GM23248 (cell line): ENCODE results near the gene HASPIN. TPM values are rescaled to one million over a fixed set of nuclear protein-coding genes. Genes with fewer than 3 reads are reported as not detected.
A peak's percentile ranks its signal among the peaks of the same experiment; 100 is the strongest.

ENCODE experiments used
- DNase-seq: peaks from one replicate; pipeline ENCODE4 v3.0.0-alpha.2; 2015
- H2AFZ ChIP-seq: fragments of 200-600 bp; sonication (generic); 2 replicates; pipeline ENCODE4 v1.6.1; 2016; ENCODE audit warnings: antibody characterized with exemption
- H3F3A ChIP-seq: fragments of 200-600 bp; sonication (generic); 2 replicates; pipeline ENCODE4 v1.6.1; 2016; ENCODE audit warnings: mild to moderate bottlenecking, antibody characterized with exemption, mixed run types; ENCODE audit not compliant: insufficient read depth
- H3K27ac ChIP-seq: fragments of 200-600 bp; sonication (generic); 2 replicates; pipeline ENCODE4 v1.5.1; 2016; ENCODE audit warnings: mild to moderate bottlenecking
- H3K27me3 ChIP-seq: fragments of 200-600 bp; sonication (generic); replicated peaks from 2 replicates; pipeline ENCODE4 v1.6.1; 2016; ENCODE audit warnings: mild to moderate bottlenecking; ENCODE audit not compliant: insufficient read depth
- H3K36me3 ChIP-seq: fragments of 200-600 bp; sonication (generic); 2 replicates; pipeline ENCODE4 v1.6.1; 2016; ENCODE audit warnings: low read depth, mild to moderate bottlenecking
- H3K4me1 ChIP-seq: fragments of 200-600 bp; sonication (generic); 2 replicates; pipeline ENCODE4 v1.6.1; 2016; ENCODE audit warnings: mild to moderate bottlenecking; ENCODE audit not compliant: insufficient read depth
- H3K4me2 ChIP-seq: fragments of 200-600 bp; sonication (generic); one replicate; pipeline ENCODE4 v1.6.1; 2016; ENCODE audit warnings: mild to moderate bottlenecking; ENCODE audit not compliant: unreplicated experiment
- H3K4me3 ChIP-seq: fragments of 200-600 bp; sonication (generic); 2 replicates; pipeline ENCODE4 v1.5.1; 2016; ENCODE audit warnings: mild to moderate bottlenecking
- H3K79me2 ChIP-seq: fragments of 200-600 bp; sonication (generic); 2 replicates; pipeline ENCODE4 v1.6.1; 2016; ENCODE audit warnings: mild to moderate bottlenecking; ENCODE audit not compliant: insufficient read depth
- H3K9ac ChIP-seq: fragments of 200-600 bp; sonication (generic); 2 replicates; pipeline ENCODE4 v1.6.1; 2016; ENCODE audit warnings: mild to moderate bottlenecking
- H3K9me2 ChIP-seq: fragments of 200-600 bp; sonication (generic); 2 replicates; pipeline ENCODE4 v1.6.1; 2016; ENCODE audit warnings: mixed run types, mild to moderate bottlenecking, moderate library complexity; ENCODE audit not compliant: insufficient read depth
- H3K9me3 ChIP-seq: fragments of 200-600 bp; sonication (generic); one replicate; pipeline ENCODE4 v1.6.1; 2017; ENCODE audit warnings: low read depth
- H4K20me1 ChIP-seq: fragments of 200-600 bp; sonication (generic); 2 replicates; pipeline ENCODE4 v1.6.0; 2016; ENCODE audit not compliant: insufficient read depth
- EZH2 ChIP-seq: fragments of 200-600 bp; sonication (generic); IDR thresholded peaks from 2 replicates; pipeline ENCODE4 v1.6.1; 2018; ENCODE audit warnings: antibody characterized with exemption, mild to moderate bottlenecking; ENCODE audit not compliant: insufficient read depth, poor library complexity, severe bottlenecking
- EZH2phosphoT487 ChIP-seq: fragments of 200-600 bp; sonication (generic); IDR thresholded peaks from 2 replicates; pipeline ENCODE4 v1.6.1; 2018; ENCODE audit warnings: antibody characterized with exemption, moderate library complexity, mild to moderate bottlenecking, low read depth; ENCODE audit not compliant: insufficient read depth
- WGBS, 2 experiments: methylation state at CpG; one replicate each; pipeline ENCODE4 v1.1.6; 2015 to 2017; ENCODE audit warnings: low lambda C conversion rate in 2 of 2, low coverage in 1 of 2; ENCODE audit errors: missing lambda C conversion rate in 2 of 2; 5-methylcytosine and 5-hydroxymethylcytosine counted together
- in situ Hi-C: fragments of 300-500 bp; cut with MboI; formaldehyde crosslinking; loops from 2 replicates; pipeline ENCODE4 v1.15.0; 2020
- polyA plus RNA-seq: library from polyadenylated mRNA; unstranded; fragments of >200 nt; fragmentation: Nextera tagmentation; extraction: Ambion mirVana; gene quantifications from 2 replicates; pipeline ENCODE4 v1.2.1, GENCODE V29; 2016
- total RNA-seq: library from RNA; depleted of rRNA; stranded (reverse); fragments of >200 nt; shearing (Covaris generic); gene quantifications from 2 replicates; pipeline ENCODE4 v1.2.3, GENCODE V29; 2014

The HASPIN gene
- total and polyA plus RNA-seq, 2 experiments from 2014 or later = 1.4 to 1.9 TPM

DNA sequence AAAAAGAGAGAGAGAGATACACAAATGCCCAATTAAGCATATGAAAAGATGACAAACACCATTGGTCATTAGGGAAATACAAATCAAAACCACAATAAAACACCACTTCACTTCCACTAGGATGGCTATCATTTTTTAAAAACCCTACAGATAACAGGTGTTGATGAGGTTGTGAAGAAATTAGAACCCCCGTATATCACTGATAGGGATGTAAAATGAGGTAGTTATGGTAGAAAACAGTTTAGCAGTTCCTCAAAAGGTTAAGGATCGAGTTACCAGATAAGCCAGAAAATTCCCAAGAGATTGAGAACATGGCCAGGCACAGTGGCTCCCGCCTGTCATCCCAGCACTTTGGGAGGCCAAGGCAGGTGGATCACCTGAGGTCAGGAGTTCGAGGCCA is 30.6 kb upstream of the HASPIN start:
- H3K9me2 ChIP-seq = no peaks in the 10 kb centered on the region
- no peak for DNase-seq
- in situ Hi-C loops = no loop called here
- no peak overlapping the region for H3K27ac ChIP-seq
- WGBS, 2 experiments = 82 to 96% methylated on average over 4 of the region's 4 CpGs
- no peaks in the 10 kb centered on the region for H3K79me2 ChIP-seq
- no peaks in the 10 kb centered on the region for H4K20me1 ChIP-seq
- no peak overlapping the region for H2AFZ ChIP-seq
- H3K4me3 ChIP-seq = no peak overlapping the region
- H3K4me2 ChIP-seq = no peak overlapping the region
- no peaks in the 10 kb centered on the region for H3K9me3 ChIP-seq
- H3K9ac ChIP-seq = no peak overlapping the region
- TF ChIP-seq EZH2 (no peak), EZH2phosphoT487 (no peak)
- H3K27me3 ChIP-seq = no peaks in the 10 kb centered on the region
- peaks cover 10% of the 10 kb centered on the region; the same call in 1 of the 2 replicates for H3K4me1 ChIP-seq
- H3F3A ChIP-seq = peaks cover 4% of the 10 kb centered on the region; the same call in 1 of the 2 replicates
- H3K36me3 ChIP-seq = no peaks in the 10 kb centered on the region

DNA sequence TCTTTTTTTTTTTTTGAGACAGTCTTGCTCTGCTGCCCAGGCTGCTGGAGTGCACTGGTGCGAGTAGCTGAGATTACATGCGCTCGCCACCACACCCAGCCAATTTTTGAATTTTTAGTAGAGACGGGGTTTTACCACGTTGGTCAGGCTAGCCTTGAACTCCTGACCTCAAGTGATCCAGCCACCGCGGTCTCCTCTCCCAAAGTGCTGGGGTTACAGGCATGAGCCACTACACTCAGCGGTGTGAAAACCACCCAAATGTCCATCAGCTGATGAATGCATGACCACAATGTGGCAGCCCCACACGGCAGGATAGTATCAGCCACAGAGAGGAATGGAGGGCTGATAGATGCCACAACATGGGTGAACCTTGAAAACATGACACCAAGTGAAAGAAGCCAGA is 29.9 kb upstream of the HASPIN start:
- 84 to 85% methylated on average over 9 of the region's 9 CpGs for WGBS, 2 experiments
- Histone ChIP-seq H3K9ac (no peak overlapping the region), H3K4me2 (no peak overlapping the region), H3K27ac (no peak overlapping the region), H3K79me2 (no peaks in the 10 kb centered on the region), H3K36me3 (no peaks in the 10 kb centered on the region), H2AFZ (no peak overlapping the region), H3K9me2 (no peaks in the 10 kb centered on the region), H4K20me1 (no peaks in the 10 kb centered on the region), H3K27me3 (no peaks in the 10 kb centered on the region), H3K9me3 (no peaks in the 10 kb centered on the region), H3K4me1 (peaks cover 10% of the 10 kb centered on the region; the same call in 1 of the 2 replicates), H3K4me3 (no peak overlapping the region), H3F3A (peaks cover 4% of the 10 kb centered on the region; the same call in 1 of the 2 replicates)
- no peak for DNase-seq
- in situ Hi-C loops = no loop called here
- no peak for TF ChIP-seq EZH2
- TF ChIP-seq EZH2phosphoT487 = no peak

DNA sequence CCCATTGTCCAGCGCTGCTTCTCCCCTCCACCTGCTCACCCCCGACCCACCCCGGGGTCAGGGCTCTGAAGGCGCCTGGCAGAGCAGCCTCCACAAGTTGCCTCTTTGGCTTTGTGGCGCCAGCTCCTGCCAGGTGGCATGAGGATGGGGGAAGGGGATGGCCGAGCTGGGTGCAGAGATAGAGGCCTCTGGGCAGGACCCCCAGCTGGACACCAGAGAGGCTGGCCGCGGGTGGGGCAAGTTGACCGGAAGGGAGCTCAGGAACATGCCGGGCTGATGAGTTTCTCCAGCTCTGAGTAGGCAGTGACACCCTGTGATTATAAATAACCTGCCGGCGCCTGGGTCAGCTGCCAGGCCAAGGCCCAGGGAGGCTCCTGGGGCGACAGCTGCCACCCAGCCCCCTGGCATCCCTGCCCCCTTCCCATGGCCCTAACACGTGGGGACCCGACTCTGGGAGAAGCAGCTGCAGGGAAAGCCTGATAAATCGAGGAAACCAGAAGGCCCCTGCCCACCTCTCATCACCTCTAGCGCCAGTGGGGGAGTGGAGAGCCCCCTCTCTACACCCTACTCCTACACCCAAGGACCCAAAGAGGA is 28.5 kb upstream of the HASPIN start:
- TF ChIP-seq EZH2phosphoT487 (no peak), EZH2 (no peak)
- in situ Hi-C loops = no loop called here
- Histone ChIP-seq H3K27me3 (no peaks in the 10 kb centered on the region), H3K4me1 (peaks cover 10% of the 10 kb centered on the region; the same call in 1 of the 2 replicates), H3K36me3 (no peaks in the 10 kb centered on the region), H3K9ac (no peak overlapping the region), H3K79me2 (no peaks in the 10 kb centered on the region), H3K9me2 (no peaks in the 10 kb centered on the region), H3K27ac (no peak overlapping the region), H4K20me1 (no peaks in the 10 kb centered on the region), H3K4me2 (peak overlapping the region; percentile 87), H3K4me3 (peak overlapping the region; percentile 72), H3K9me3 (no peaks in the 10 kb centered on the region), H2AFZ (peak overlapping the region; percentile 81), H3F3A (peaks cover 4% of the 10 kb centered on the region; the same call in 1 of the 2 replicates)
- whole genome bisulfite sequencing, 2 experiments = 2 to 7% methylated on average over 9 to 17 of the region's 17 CpGs
- peak; percentile 50 for DNase-seq

DNA sequence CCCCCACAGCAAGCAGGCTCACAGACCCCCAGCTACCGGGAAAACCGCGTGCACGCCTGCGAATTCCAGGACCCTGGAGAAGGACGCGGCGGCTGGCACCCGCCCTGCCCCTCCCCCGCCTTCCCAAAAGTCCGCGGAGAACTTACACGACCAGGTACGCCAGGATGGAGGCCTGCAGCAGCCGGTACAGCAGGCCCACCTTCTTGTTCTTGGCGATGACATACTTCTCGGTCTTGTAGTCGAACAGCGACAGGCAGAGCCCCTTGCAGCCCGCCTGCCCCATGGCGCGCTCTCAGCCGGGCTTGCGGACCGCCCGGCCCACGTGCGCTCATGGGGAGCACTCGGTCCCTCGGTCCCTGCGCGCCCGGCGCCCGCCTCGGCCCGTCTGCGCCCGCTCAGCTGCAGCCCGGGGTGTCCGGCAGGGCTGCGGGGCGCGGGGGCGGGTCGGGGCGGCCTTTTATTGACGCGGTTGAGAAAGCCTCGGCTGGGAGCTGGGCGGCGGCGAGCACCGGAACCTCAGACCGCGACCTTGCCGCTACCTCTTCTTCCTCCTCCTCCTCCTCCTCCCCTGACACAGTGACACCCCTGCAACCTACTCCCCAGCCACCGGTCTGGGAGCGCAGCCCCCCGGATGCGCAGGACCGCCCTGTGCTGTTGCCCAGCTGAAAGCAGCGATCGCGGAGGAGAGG is 27.8 kb upstream of the HASPIN start, which contains the start of gene P2RX5:
Gene P2RX5 (minus strand): TSS at position 433 of the 689 bp plus-strand sequence. CDS start 150 bp downstream, at position 283.
- H3K27ac ChIP-seq = no peak within 1 kb of the TSS
- peak within 1 kb of the TSS; percentile 72 for H3K4me3 ChIP-seq
- peaks cover 10% of the 10 kb centered on the region; the same call in 1 of the 2 replicates for H3K4me1 ChIP-seq
- TF ChIP-seq EZH2phosphoT487 (no peak), EZH2 (no peak)
- no peaks in the 10 kb centered on the region for H3K27me3 ChIP-seq
- no peak within 1 kb of the TSS for H3K9ac ChIP-seq
- in situ Hi-C loops = no loop called here
- peak; percentile 54 for DNase-seq
- H3K79me2 ChIP-seq = no peaks in the 10 kb centered on the region
- 1 to 3% methylated on average over 49 to 65 of the region's 65 CpGs for WGBS, 2 experiments
- H3K9me2 ChIP-seq = no peaks in the 10 kb centered on the region
- peak within 1 kb of the TSS; percentile 87 for H3K4me2 ChIP-seq
- H2AFZ ChIP-seq = peak within 1 kb of the TSS; percentile 81
- no peaks in the 10 kb centered on the region for H4K20me1 ChIP-seq
- H3K36me3 ChIP-seq = no peaks in the 10 kb centered on the region
- peaks cover 4% of the 10 kb centered on the region; the same call in 1 of the 2 replicates for H3F3A ChIP-seq
- H3K9me3 ChIP-seq = no peaks in the 10 kb centered on the region
